ENCODE measurements around the gene CATSPER4. TPM values are rescaled to one million over a fixed set of nuclear protein-coding genes. Genes with fewer than 3 reads are reported as not detected.
"Not testable (repeated sequence)": the region's sequence is repeated elsewhere in the genome, so short reads cannot be mapped to it uniquely, and the experiment has no call there.

The CATSPER4 gene
- total RNA-seq, 1 experiment from 2014 or later = not detected

DNA sequence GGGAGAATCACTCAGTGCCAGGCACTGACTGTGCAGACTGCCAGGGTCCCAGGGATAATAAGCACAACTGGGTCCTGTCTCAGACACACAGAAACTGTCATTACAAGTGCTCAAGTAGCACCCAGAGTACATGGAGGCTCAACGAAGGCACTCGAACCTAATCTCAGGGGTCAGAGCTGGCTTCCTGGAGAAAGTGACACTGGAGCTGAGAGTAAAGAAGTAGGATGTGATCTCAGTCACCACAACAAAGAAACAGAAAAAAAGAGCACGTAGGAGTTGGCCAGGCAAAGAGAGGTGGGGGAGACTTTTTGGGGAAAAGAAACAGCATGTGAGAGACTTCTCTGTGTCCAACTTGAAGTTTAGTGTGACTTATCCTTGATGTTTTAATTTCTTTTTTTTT lies 1.3 kb downstream of the CATSPER4 start:
- DNase-seq (ENCODE audit: low read depth) = no peak

DNA sequence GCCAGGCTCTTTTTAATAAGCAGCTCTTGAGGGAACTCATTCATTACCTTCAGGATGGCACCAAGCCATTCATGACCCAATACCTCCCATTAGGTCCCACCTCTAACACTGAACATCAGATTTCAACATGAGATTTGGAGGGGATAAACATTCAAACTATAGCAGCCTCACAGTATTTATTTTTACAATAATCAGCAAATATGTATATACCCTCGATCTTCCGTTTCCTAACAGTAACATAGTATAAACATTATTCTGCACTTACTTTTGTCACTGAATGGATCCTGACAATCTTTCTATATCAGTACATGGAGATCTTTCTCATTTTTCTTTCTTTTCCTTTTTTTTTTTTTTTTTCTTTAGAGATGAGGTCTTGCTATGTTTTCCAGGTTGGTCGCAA lies 5.4 kb downstream of the CATSPER4 start:
- no peak for DNase-seq (ENCODE audit: low read depth)

DNA sequence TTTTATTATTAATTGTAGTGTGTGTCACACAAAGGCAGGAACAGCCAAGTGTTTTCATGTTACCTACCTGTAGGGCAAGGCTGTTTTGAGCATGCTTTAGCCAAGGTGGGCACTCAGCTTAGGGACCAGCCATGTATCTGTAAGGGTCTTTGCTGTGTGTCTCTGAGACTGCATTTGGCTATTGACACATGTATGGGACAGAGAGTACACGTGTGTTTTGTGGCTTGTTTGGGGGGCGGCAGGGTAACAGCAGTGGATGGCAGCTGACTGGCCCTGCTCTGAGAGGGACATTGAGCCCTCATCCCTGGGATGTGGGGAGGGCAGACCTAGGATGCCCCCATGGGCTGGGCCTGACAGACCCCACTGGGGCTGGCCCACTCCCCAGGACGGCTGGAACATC lies 6.9 kb downstream of the CATSPER4 start:
- DNase-seq (ENCODE audit: low read depth) = no peak

- no peak for DNase-seq (ENCODE audit: low read depth)
Observed at GRCh38 chr1:26197813-26198212, 7.4 kb downstream of the CATSPER4 start.

- DNase-seq (ENCODE audit: low read depth) = no peak
Observed at GRCh38 chr1:26200413-26200812, 10.0 kb downstream of the CATSPER4 start.

DNA sequence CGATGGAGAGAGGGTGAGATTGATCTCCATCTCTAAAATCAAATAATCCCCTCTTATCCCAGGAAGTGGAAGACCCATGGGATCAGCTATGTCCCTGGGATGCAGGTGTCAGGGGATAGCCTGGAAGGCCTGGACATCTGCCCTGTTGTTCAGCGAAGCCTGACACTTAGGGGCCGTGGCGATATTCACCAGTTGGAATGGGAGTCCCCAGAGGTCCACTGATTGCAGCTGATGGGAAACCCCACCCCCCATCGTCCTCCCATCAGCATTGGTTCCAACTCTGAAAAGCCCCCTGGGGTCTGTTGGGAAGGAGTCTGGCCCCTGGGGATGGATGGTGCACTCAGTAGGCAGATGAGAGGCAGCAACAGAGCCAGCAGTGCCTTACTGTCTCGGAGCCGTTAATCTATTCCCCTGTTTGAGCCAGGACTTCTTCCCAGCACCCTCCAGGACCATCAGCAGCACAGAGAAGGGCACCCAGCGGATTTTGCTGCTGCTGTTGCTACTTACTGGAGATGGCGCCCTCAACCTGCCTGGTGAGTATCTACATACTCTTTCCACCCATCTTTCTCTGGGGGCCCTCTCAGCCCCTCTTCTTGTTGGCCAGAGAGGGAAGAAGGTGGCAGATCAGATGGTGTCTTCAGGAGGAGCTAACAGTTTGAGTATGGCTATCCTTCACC lies 13.4 kb downstream of the CATSPER4 start:
- DNase-seq (ENCODE audit: low read depth) = no peak

GRCh38 chr1:26210147-26210870 lies 19.9 kb downstream of the CATSPER4 start:
- DNase-seq (ENCODE audit: low read depth) = no peak

DNA sequence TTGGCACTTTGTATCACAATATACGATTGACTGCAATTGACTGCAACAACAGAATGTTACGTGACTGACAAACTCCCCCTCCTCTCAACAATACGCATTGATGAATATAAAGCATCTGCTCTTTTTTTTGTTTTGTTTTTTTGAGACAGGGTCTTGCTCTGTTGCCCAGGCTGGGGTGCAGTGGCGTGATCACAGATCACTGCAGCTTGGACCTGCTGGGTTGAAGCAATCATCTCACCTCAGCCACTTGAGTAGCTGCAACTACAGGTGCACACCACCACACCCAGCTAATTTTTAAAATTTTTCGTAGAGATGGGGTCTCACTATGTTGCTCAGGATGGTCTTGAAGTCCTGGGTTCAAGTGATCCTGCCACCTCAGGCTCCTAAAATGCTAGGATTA lies 22.3 kb downstream of the CATSPER4 start:
- DNase-seq (ENCODE audit: low read depth) = no peak

- DNase-seq (ENCODE audit: low read depth) = no peak
Observed at GRCh38 chr1:26213335-26213905, 23.0 kb downstream of the CATSPER4 start.

DNA sequence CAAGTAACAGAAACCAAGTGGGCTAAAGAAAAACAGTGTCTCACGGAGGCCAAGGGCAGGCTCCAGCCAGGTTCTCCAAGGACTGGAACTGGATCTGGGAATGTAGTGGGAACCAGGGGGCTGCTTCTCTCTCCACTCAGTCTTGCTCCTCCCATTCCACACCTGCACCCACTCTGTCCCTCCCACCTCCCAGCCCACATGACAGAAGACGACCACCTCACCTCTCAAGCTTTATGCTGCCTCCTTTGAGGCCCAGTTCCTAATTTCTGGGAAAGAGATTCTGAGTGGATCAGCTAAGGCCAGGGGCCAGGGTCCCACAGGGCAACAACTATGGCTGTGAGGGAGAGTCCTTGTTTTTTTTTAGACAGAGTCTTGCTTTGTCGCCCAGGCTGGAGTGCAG lies 24.8 kb downstream of the CATSPER4 start:
- DNase-seq (ENCODE audit: low read depth) = no peak

GRCh38 chr1:26218906-26219494 lies 28.6 kb downstream of the CATSPER4 start:
- DNase-seq (ENCODE audit: low read depth) = no peak

GRCh38 chr1:26220199-26220912 lies 30.0 kb downstream of the CATSPER4 start:
- DNase-seq (ENCODE audit: low read depth) = no peak

DNA sequence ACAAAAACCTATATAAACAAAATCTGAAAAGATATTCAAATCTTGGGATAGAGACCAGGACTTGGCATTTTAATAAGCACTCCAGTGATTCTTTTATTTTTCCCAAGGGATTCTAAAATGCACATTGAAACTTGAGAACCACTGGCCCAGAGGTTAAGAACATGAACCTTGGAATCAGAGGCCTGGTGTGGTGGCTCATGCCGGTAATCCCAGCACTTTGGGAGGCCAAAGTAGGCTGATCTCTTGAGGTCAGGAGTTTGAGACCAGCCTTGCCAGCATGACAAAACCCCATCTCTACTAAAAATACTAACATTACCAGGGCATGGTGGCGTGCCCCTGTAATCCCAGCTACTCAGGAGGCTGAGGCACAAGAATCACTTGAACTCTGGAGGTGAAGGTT lies 30.7 kb downstream of the CATSPER4 start:
- DNase-seq (ENCODE audit: low read depth) = peak; percentile 29

DNA sequence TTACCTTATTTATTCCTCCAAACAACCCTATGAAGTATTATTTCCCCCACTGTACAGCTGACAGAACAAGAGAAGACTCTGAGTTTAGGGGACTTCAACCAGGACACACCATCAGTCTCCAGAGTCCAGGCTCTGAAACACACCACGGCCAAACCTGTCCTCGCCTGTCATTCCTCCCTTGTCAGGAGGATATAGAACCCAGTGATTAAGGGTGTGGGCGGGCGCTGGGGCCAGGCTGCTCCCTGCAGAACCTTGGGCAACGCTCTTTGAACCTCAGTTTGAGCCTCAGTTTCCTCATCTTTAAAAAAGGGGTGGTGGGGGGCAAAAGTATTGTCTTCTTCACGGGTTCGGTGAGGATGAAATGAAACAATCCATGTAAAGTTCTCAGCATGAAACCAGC lies 34.2 kb downstream of the CATSPER4 start:
- no peak for DNase-seq (ENCODE audit: low read depth)

GRCh38 chr1:26225033-26225831 lies 34.8 kb downstream of the CATSPER4 start:
- no peak for DNase-seq (ENCODE audit: low read depth)

- DNase-seq (ENCODE audit: low read depth) = not testable (repeated sequence)
Observed at GRCh38 chr1:26230682-26231081, 40.3 kb downstream of the CATSPER4 start.

DNA sequence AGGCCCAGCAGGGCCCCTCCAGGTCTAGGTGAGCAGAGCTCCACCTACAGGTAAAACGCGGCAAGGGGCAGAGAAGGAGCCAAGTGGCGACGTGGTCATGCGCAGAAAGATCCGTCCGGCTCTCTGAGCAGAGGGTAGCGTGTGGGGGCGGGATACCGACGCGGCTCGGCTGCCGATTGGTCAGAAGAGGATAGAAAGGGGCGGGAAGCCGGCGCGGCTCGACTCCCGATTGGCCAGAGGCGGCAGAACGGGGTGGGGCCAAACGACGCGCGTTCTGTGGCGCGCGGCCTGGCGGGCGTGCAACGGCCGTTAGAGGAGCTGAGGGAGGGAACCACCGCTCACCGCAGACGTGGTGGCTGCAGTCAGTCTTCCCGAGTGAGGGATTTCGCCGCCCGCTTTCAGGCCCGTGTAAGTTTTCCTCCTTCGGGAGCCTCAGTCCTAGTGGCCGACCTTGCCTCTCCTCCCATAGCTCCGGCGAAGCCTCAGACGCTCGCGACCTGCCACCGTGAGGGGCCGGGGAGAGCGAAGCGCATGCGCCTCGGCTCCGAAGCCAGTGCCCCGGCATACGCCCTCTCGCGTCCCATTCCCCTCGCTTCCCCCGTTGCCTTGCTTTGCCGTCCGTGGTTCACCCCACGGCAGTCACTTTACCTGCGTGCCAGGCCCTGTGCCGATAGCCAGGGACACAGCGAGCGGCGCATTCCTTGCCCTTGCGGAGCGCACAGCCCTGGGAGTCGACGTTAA lies 43.7 kb downstream of the CATSPER4 start, which contains the start of gene CEP85:
Gene CEP85, plus strand, starts transcription at position 298 of the 741 bp plus-strand sequence. CDS start 5,584 bp downstream, outside the sequence.
- peak; percentile 93 for DNase-seq (ENCODE audit: low read depth)

- DNase-seq (ENCODE audit: low read depth) = peak; percentile 20
Observed at GRCh38 chr1:26234644-26235370, 44.4 kb downstream of the CATSPER4 start.

DNA sequence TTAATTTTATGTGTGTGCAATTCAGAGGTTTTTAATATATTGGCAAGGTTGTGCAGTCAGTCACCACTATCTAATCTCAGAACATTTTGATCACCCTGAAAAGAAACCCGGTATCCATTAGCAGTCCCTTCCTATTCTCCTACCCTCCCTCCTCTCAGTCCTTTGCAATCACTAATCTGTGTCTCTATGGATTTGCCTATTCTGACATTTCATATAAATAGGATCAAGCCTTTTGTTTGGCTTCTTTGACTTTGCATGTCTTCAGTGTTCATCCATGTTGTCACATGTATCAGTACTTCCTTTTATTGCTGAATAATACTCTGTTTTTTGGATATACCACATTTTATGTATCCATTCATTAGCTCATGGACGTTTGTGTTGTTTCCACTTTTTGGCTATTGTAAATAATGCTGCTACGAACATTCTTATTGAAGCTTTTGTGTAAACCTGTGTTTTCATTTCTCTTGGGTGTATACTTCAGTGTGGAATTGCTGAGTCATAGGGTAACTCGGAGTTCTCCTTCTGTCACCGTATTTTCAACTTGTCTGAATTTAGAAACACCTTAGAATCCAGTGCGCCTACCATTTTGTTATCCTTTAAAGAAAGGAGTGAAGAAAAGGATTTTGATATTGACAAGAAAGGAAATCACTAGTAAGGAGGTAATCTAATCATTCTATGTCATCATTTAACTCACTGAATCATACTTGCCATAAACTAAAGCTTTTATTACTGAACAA lies 47.0 kb downstream of the CATSPER4 start:
- peak; percentile 32 for DNase-seq (ENCODE audit: low read depth)

Measured in LHCN-M2 (cell line).